Ovary (tissue), 9 donors: Measurements from ENCODE around the gene IFIT2. TPM values are rescaled to one million over a fixed set of nuclear protein-coding genes. Genes with fewer than 3 reads are reported as not detected.

Experiments
- DNase-seq, 5 donors: peaks; one replicate each; pipeline ENCODE4 v3.0.0-alpha.2; 2019 to 2020
- H3K27ac ChIP-seq, 2 donors: fragments of 200-600 bp; one replicate each; pipeline versions ENCODE4 v1.5.1 to v1.8.0; 2019 to 2022
- H3K27me3 ChIP-seq: fragments of 200-600 bp; one replicate; pipeline ENCODE4 v1.8.0; 2022
- H3K36me3 ChIP-seq: fragments of 200-600 bp; sonication (generic); one replicate; pipeline ENCODE4 v1.5.1; 2019
- H3K4me1 ChIP-seq: one replicate; pipeline ENCODE4 v1.8.1; 2013; ENCODE audit warnings: mild to moderate bottlenecking, moderate library complexity; ENCODE audit not compliant: insufficient read depth
- H3K4me3 ChIP-seq: fragments of 200-600 bp; sonication (generic); one replicate; pipeline ENCODE4 v1.5.1; 2017
- H3K9me3 ChIP-seq, 2 donors: fragments of 200-600 bp in 1 of 2; sonication (generic) in 1 of 2; one replicate each; pipeline versions ENCODE4 v1.5.1 to v1.8.1; 2013 to 2019; ENCODE audit warnings: mild to moderate bottlenecking in 1 of 2, moderate library complexity in 1 of 2
- EP300 ChIP-seq: sonication (generic); formaldehyde crosslinking; IDR thresholded peaks from one replicate; pipeline ENCODE4 v1.6.1; 2017; ENCODE audit warnings: antibody characterized with exemption
- POLR2A ChIP-seq: fragments of 450-650 bp; IDR thresholded peaks from one replicate; pipeline ENCODE4 v1.6.1; 2017; ENCODE audit warnings: antibody characterized with exemption, mild to moderate bottlenecking, moderate library complexity
- WGBS, 3 donors: extraction: QIAGEN DNeasy Blood & Tissue Kit in 1 of 3; methylation state at CpG; one replicate each; pipeline versions ENCODE4 v1.1.5 to v1.1.7; 2013 to 2017; 5-methylcytosine and 5-hydroxymethylcytosine counted together
- intact Hi-C, 4 donors: fragments of 100-400 bp; cut with DNase I; formaldehyde crosslinking; loops; one replicate each; pipeline versions ENCODE4 v1.11.0 to v1.15.1; 2022 to 2023
- polyA plus RNA-seq, 2 donors: library from polyadenylated mRNA; stranded (reverse); fragments of 200-250 nt in 1 of 2; fragments of 350-450 nt in 1 of 2; fragmentation: Illumina TruSeq in 1 of 2; extraction: RNeasy Lipid Tissue Mini Kit (QIAGEN cat#74804) in 1 of 2; gene quantifications; one replicate each; pipeline ENCODE4 v1.2.3, GENCODE V29; 2013 to 2014
- total RNA-seq, 7 donors: library from RNA; depleted of rRNA in 2 of 7; stranded (reverse); fragments of >200 nt in 2 of 7; fragmentation: NEBNext Ultra II Directional in 3 of 7; extraction: Animal tissue kit (Norgen Biotek cat#: 25700) in 3 of 7; gene quantifications; one replicate each; pipeline versions ENCODE4 v1.1.0 to v1.2.4, GENCODE V29; 2016 to 2023
- TF ChIP-seq, protein P1 (sequence below), 3 donors: fragments of 450-650 bp in 2 of 3; fragments of 200-600 bp in 1 of 3; IDR thresholded peaks; one replicate each; pipeline versions ENCODE4 v1.5.1 to v1.8.0; 2016 to 2022; ENCODE audit warnings: antibody characterized with exemption in 3 of 3, mild to moderate bottlenecking in 1 of 3
- donor health status: DM: no; HTN: no; CAD: no; lungs with moderate emphysema.
- donor health status: DM: no; HTN: no; CAD: no.
- donor health status: Bipolar disorder and iron deficiency.
- donor health status: DM: yes; HTN: yes; CAD: no.
- donor health status: DM: no; HTN: no; CAD: no.
- donor health status: DM: yes; HTN: yes; CAD: no.

IFIT2 gene
- total and polyA plus RNA-seq, 9 donors: 2.1 to 21.3 (median 6.2) TPM

GRCh38 chr10:89305766-89306433 lies 4.1 kb downstream of the IFIT2 start:
- intact Hi-C loops: no loop called here
- 89 to 91% (median 91%) methylated on average over 9 of the region's 9 CpGs for WGBS, 3 donors
- no peak for DNase-seq
- Histone ChIP-seq H3K36me3 (no peaks in the 10 kb centered on the region), H3K4me3 (no peak overlapping the region), H3K27me3 (no peaks in the 10 kb centered on the region), H3K9me3 (no peaks in the 10 kb centered on the region), H3K4me1 (peaks cover 9% of the 10 kb centered on the region), H3K27ac (no peak overlapping the region)
- TF ChIP-seq EP300 (no peak), POLR2A (no peak)
- TF ChIP-seq, protein P1, sequence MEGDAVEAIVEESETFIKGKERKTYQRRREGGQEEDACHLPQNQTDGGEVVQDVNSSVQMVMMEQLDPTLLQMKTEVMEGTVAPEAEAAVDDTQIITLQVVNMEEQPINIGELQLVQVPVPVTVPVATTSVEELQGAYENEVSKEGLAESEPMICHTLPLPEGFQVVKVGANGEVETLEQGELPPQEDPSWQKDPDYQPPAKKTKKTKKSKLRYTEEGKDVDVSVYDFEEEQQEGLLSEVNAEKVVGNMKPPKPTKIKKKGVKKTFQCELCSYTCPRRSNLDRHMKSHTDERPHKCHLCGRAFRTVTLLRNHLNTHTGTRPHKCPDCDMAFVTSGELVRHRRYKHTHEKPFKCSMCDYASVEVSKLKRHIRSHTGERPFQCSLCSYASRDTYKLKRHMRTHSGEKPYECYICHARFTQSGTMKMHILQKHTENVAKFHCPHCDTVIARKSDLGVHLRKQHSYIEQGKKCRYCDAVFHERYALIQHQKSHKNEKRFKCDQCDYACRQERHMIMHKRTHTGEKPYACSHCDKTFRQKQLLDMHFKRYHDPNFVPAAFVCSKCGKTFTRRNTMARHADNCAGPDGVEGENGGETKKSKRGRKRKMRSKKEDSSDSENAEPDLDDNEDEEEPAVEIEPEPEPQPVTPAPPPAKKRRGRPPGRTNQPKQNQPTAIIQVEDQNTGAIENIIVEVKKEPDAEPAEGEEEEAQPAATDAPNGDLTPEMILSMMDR (IDR thresholded peaks at IDR 0.05): no peak

GRCh38 chr10:89306434-89307268 lies 4.8 kb downstream of the IFIT2 start:
- Histone ChIP-seq H3K9me3 (no peaks in the 10 kb centered on the region), H3K4me3 (no peak overlapping the region), H3K27me3 (no peaks in the 10 kb centered on the region), H3K36me3 (no peaks in the 10 kb centered on the region), H3K27ac (no peak overlapping the region), H3K4me1 (peaks cover 6% of the 10 kb centered on the region)
- no peak for TF ChIP-seq POLR2A
- no peak for TF ChIP-seq EP300
- TF ChIP-seq, protein P1 (IDR thresholded peaks at IDR 0.05): no peak
- 88 to 95% (median 92%) methylated on average over 13 of the region's 13 CpGs for WGBS, 3 donors
- intact Hi-C loops: no loop called here
- DNase-seq: no peak

- no peaks in the 10 kb centered on the region for H3K36me3 ChIP-seq
- H3K27me3 ChIP-seq: no peaks in the 10 kb centered on the region
- H3K4me3 ChIP-seq: no peak overlapping the region
- intact Hi-C loops: no loop called here
- TF ChIP-seq EP300 (no peak), POLR2A (no peak)
- TF ChIP-seq, protein P1 (IDR thresholded peaks at IDR 0.05): no peak
- peaks cover 6% of the 10 kb centered on the region for H3K4me1 ChIP-seq
- H3K27ac ChIP-seq: no peak overlapping the region
- no peak for DNase-seq
- H3K9me3 ChIP-seq: no peaks in the 10 kb centered on the region
These were observed 5.4 kb downstream of the IFIT2 start for GRCh38 chr10:89307269-89307577.

- DNase-seq: no peak
- Histone ChIP-seq H3K4me3 (no peak overlapping the region), H3K4me1 (peaks cover 4% of the 10 kb centered on the region), H3K27me3 (no peaks in the 10 kb centered on the region), H3K27ac (no peak overlapping the region), H3K9me3 (no peaks in the 10 kb centered on the region), H3K36me3 (no peaks in the 10 kb centered on the region)
- 95 to 96% (median 96%) methylated on average over 6 of the region's 6 CpGs for WGBS, 3 donors
- intact Hi-C loops: no loop called here
- no peak for TF ChIP-seq POLR2A
- TF ChIP-seq, protein P1 (IDR thresholded peaks at IDR 0.05): no peak
- TF ChIP-seq EP300: no peak
These were observed 6.4 kb downstream of the IFIT2 start for GRCh38 chr10:89308266-89308665.
